ENCODE results near the gene ASB8.
A peak's percentile ranks its signal among the peaks of the same experiment; 100 is the strongest.
"Not testable (repeated sequence)": the region's sequence is repeated elsewhere in the genome, so short reads cannot be mapped to it uniquely, and the experiment has no call there.

Gene ASB8

GRCh38 chr12:48142818-48143674 lies 14.3 kb downstream of the ASB8 start:
- DNase-seq (ENCODE audit: low read depth in 3 of 3, low spot score in 1 of 3): no peak

- DNase-seq (ENCODE audit: low read depth in 3 of 3, low spot score in 1 of 3): no peak
Measured at GRCh38 chr12:48135027-48135426, 22.3 kb downstream of the ASB8 start.

- no peak for DNase-seq (ENCODE audit: low read depth in 3 of 3, low spot score in 1 of 3)
Measured at GRCh38 chr12:48132826-48133225, 24.5 kb downstream of the ASB8 start.

DNA sequence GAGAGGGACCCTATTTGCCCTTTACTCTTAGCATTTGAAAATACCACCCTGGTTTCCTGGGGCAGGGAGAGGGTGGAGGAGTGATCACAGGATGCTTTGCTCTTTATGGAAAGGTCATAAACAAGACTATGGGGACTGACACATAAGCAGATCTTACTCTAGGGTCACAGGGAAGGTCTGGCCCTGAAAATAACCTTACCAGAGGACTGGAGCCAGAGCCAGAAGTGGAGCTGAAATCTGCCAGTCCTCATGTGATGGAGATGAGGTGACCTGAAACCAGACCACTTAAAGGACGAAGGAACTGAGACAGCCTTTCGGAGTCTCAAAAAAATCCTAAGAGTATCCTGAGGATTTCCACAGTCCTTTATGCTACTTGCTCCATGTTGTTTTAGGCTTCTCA lies 25.8 kb downstream of the ASB8 start:
- no peak for DNase-seq (ENCODE audit: low read depth in 3 of 3, low spot score in 1 of 3)

- no peak for DNase-seq (ENCODE audit: low read depth in 3 of 3, low spot score in 1 of 3)
Measured at GRCh38 chr12:48129376-48129775, 27.9 kb downstream of the ASB8 start.

GRCh38 chr12:48128800-48129199 lies 28.5 kb downstream of the ASB8 start:
- no peak for DNase-seq (ENCODE audit: low read depth in 3 of 3, low spot score in 1 of 3)

DNA sequence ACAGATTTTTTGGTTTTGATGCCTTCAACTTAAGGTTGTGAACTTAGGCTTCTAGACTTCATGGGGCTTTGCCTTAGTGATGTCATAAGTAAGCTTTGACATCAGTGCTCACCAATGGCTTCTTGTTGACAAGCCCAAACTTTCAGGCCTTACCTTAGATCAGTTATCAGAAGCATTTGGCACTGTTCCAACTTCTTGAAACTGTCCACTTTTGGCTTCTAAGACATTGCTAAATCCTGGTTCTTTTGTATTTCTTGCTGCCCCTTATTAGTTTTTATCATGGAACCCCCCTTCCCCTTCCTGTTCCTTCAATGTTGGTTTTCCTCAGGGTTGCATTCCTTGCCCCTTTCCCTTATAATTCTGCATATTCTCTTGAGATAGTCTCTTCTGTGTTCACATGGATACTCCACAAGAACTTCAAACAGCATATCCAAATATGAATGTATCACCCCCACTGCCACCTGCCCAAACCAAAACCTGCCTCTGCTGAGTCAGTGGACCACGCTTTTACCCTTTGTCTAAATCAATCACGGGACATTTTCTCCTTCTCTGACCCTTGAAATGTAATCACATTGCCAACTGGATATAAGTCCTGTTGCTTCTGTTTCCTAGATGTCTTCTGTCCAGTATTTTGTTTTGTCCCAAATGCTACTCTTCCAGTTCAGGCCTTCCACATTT lies 30.2 kb downstream of the ASB8 start:
- DNase-seq (ENCODE audit: low read depth in 3 of 3, low spot score in 1 of 3): no peak

DNA sequence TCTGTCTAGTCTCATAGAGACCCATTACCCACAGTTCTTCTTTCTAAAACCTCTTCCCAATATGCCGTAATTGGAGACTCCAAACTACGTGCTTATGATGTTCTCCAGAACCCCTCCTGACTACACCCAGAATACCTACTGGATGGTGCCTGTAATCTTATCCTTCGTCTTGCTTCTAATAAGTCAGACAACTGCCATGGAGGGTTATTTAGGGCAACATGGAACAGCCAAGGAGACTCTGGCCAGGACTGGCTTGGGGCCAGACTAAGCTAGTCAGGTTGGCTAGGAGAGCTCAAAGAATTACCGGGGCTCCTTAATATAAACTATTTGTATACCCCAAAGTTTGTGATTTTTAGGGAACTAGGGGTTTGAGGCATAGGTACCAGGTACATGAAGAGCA lies 31.3 kb downstream of the ASB8 start:
- no peak for DNase-seq (ENCODE audit: low read depth in 3 of 3, low spot score in 1 of 3)

- not testable (repeated sequence) for DNase-seq (ENCODE audit: low read depth in 3 of 3, low spot score in 1 of 3)
Measured at GRCh38 chr12:48125542-48125941, 31.8 kb downstream of the ASB8 start.

GRCh38 chr12:48123169-48123568 lies 34.1 kb downstream of the ASB8 start:
- DNase-seq (ENCODE audit: low read depth in 3 of 3, low spot score in 1 of 3): no peak

DNA sequence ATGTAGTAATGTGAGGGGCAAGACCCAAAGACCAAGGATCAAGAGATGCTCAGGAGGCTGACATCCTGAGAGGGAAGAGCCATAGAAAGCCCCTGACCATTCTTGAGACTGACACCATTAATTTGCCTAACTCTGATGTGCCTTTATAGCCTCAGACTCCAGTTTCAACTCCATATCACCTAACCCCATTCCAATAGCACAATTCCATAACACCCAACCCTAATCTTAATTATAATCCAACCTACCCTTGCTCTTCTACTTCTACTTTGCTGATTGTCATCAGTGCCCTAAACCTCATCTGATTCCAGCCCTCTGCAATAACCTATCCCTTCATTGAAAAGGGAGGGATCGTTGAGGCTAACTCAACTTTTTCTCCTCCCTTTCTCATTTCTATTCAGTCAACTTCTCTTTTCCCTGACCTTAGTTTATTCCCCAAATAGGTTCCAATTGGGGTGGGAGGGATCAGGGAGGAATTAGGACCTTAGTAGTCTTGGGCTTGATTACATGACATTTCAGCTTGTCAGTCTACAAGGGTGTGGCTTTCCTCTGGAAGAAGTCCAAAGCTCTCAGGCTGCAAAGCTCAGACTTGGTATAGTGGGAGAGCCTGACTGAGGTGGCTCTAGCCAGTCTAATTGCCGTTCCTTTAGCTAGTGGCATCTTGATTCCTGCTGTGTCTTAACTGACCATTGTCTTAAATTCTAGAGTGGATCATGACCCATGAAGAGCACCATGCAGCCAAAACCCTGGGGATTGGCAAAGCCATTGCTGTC lies 35.1 kb downstream of the ASB8 start:
- no peak for DNase-seq (ENCODE audit: low read depth in 3 of 3, low spot score in 1 of 3)

- DNase-seq (ENCODE audit: low read depth in 3 of 3, low spot score in 1 of 3): no peak
Measured at GRCh38 chr12:48121522-48121921, 35.8 kb downstream of the ASB8 start.

- DNase-seq (ENCODE audit: low read depth in 3 of 3, low spot score in 1 of 3): no peak
Measured at GRCh38 chr12:48119834-48120195, 37.5 kb downstream of the ASB8 start.

DNA sequence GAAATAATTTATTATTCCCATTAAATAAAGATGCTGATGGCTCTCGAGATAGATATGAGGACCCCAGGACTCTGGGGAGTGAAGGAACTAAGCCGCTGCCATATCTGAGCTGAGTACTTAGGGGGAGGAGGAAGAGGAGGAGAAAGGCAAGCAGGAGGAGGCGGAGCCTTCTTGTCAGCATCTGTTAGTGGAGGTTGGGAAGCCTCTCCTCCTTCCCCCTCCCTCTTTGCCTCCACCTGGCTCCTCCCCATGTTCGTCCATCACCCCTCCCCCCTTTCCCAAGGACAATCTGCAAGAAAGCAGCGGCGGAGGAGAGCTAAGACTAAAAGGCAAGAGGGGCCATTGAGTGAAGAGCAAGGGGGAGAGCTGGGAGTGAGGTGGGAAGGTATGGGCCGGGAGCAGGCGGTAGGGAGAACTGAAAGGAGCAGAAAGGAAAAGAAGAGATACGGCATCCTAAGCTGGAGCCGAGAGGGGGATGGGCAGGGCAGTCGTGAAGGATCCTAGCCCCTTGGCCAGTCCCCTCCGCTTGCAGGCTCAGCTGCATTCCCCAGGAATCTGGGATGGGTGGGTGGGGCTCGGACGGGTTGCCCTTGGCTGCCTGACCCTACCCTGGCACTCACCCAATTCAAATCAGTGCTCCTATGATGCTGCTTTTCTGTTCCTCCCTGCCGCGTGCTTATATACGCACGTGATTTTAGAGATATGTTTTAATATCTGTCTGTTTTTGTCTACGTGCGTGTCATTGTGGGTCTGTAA lies 38.1 kb downstream of the ASB8 start, which contains the start of gene PFKM:
Gene PFKM, plus strand, starts transcription at position 287 of the 756 bp plus-strand sequence. CDS start 3,411 bp downstream, outside the sequence.
- peak in 2 of 3 donors; percentile 28 to 39 for DNase-seq (ENCODE audit: low read depth in 3 of 3, low spot score in 1 of 3)

DNA sequence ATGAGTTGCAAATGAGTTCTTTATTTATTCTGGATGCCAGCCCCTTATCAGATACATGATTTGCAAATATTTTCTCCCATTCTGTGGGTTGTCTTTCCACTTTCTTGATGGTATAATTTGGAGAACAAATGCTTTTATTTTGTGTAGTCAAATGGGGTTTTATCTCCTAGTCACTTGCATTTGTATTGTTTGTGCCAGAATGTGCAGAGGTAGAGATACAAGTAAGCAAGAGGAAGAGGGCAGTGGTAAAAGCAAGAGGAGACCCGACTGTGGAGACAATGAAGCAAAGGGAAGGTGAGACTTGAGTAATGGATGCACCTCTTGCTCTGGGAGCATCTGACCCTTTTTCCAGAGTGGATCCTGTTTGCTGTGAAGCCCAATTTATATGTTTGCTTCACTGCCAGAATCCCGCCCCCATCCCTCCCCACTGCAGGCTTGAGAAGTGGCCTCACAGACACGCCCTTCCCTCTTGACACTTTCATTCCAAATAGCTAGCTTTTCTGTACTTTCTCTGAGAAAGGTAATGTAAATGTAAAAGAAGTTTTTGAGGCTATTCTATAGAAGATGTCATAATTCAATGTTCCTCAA lies 38.9 kb downstream of the ASB8 start:
- no peak for DNase-seq (ENCODE audit: low read depth in 3 of 3, low spot score in 1 of 3)

DNA sequence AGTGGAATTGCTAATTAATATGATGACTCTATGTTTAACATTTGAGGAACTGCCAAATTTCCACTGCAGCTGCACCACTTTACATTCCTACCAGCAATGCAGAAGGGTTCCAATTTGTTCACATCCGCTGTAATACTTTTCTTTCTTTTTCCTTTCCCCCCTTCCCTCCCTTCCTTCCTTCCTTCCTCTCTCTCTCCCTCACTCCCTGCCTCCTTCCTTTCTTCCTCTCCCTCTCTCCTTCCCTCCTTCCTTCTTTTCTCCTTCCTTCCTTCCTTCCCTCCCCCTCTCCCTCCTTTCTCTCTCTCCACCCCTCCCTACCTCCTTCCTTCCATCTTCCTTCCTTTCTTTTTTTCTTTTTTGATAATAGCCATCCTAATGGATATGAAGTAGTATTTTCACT lies 41.4 kb downstream of the ASB8 start:
- no peak for DNase-seq (ENCODE audit: low read depth in 3 of 3, low spot score in 1 of 3)

DNA sequence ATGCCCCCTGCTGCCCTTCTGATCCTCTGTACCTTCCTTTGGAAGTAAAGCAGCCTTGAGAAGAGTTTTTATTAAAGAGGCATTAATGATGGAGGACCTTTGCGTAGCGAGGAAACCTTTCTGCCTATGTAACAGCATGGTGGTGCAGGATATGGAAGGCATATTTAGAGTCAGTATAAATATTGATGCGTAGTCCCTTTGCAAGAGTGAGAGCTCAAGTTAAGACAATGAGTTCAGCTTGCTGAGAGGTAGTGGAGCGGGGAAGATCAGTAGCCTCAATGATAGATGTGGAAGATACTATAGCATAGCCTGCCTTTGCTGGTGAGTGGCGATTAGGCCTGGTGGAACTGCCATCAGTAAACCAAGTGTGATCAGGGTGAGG lies 46.0 kb downstream of the ASB8 start:
- not testable (repeated sequence) for DNase-seq (ENCODE audit: low read depth in 3 of 3, low spot score in 1 of 3)

- DNase-seq (ENCODE audit: low read depth in 3 of 3, low spot score in 1 of 3): no peak
Measured at GRCh38 chr12:48110691-48111311, 46.5 kb downstream of the ASB8 start.

- no peak for DNase-seq (ENCODE audit: low read depth in 3 of 3, low spot score in 1 of 3)
Measured at GRCh38 chr12:48109424-48109823, 47.9 kb downstream of the ASB8 start.

Data from stimulated activated CD4-positive, alpha-beta T cell treated with anti-CD3 and anti-CD28 coated beads, TNF-alpha, amount 100 ng/mL, for 1 hour (primary cell).